Measurements from ENCODE around the gene ITGAE. TPM values are rescaled to one million over a fixed set of nuclear protein-coding genes. Genes with fewer than 3 reads are reported as not detected.

The ITGAE gene
- total and polyA plus RNA-seq, 10 of the 15 experiments (the other 5 are each of a cell fraction or from before 2014, with no cell fraction given): 13.1 to 161 (median 34.8) TPM

- ChIA-PET RAD21 (ENCODE audit: unreplicated experiment) (interaction anchor here (1.1 kb wide), 1 partner anchor 103 kb away, joined by 3 read pairs; no protein-coding TSS in a partner anchor), POLR2A (interaction anchor here (0.6 kb wide), 1 partner anchor 202 kb away, joined by 3 read pairs; no protein-coding TSS in a partner anchor), CTCF (interaction anchor here (0.9 to 1.6 kb wide), 2 partner anchors 70 to 83 kb away, joined by 3 to 5 read pairs; no protein-coding TSS in a partner anchor), SMC1A (ENCODE audit: uncharacterized antibody, unreplicated experiment) (interaction anchor here (0.6 to 1.7 kb wide), 3 partner anchors 25 to 73 kb away, joined by 3 to 4 read pairs (median 3); no protein-coding TSS in a partner anchor)
- DNase-seq (ENCODE audit: low read depth, low spot score): no peak
- Histone ChIP-seq H3K4me2 (ENCODE audit: control insufficient read depth, insufficient read depth) (no peak overlapping the region), H3K4me3 (no peak overlapping the region), H3K27ac (ENCODE audit: control insufficient read depth, insufficient read depth) (no peak overlapping the region), H2AFZ (ENCODE audit: control insufficient read depth, low read depth, low read length) (no peak overlapping the region), H3K4me1 (ENCODE audit: control insufficient read depth, insufficient read depth, low read length) (peaks cover 6% of the 10 kb centered on the region; the same call in 1 of the 2 replicates), H3K9ac (ENCODE audit: control insufficient read depth, insufficient read depth, low read length) (no peak overlapping the region), H3K9me3 (replicated peaks; ENCODE audit: control insufficient read depth, insufficient read depth, low read length) (no peaks in the 10 kb centered on the region), H4K20me1 (ENCODE audit: control insufficient read depth, insufficient read depth) (no peaks in the 10 kb centered on the region), H3K27me3 (replicated peaks in 1 of 2; ENCODE audit: control insufficient read depth in 2 of 2, insufficient read depth in 2 of 2, low read length in 1 of 2) (no peaks in the 10 kb centered on the region), H3K36me3 (ENCODE audit: control insufficient read depth in 2 of 2, insufficient read depth in 2 of 2, low read length in 1 of 2) (peaks cover 5 to 31% of the 10 kb centered on the region in 2 experiments), H3K79me2 (ENCODE audit: control insufficient read depth, insufficient read depth, low read length) (no peaks in the 10 kb centered on the region)
- no peak for TF ChIP-seq GATAD2B (conservative IDR thresholded peaks at IDR 0.05; ENCODE audit: low read depth)
- TF ChIP-seq YBX1 (IDR thresholded peaks at IDR 0.05): no peak
- no peak for TF ChIP-seq IKZF2 (IDR thresholded peaks at IDR 0.05)
- no peak for TF ChIP-seq PAX5 (IDR thresholded peaks at IDR 0.05; ENCODE audit: borderline replicate concordance, low read depth, low read length)
- TF ChIP-seq TCF3 (IDR thresholded peaks at IDR 0.05; ENCODE audit: borderline replicate concordance, insufficient read depth, low read depth, low read length): no peak
- TF ChIP-seq REST (IDR thresholded peaks at IDR 0.05; ENCODE audit: low read depth, low read length): no peak
- no peak for TF ChIP-seq ZSCAN29 (IDR thresholded peaks at IDR 0.05)
- no peak for TF ChIP-seq RUNX3 (IDR thresholded peaks at IDR 0.05; ENCODE audit: low read length)
- TF ChIP-seq POLR2AphosphoS2 (IDR thresholded peaks at IDR 0.05; ENCODE audit: low read depth, low read length): no peak
- no peak for TF ChIP-seq NR2F1 (conservative IDR thresholded peaks at IDR 0.05)
- ATAC-seq: no peak
- no peak for FAIRE-seq
- WGBS (ENCODE audit: insufficient coverage, insufficient replicate concordance, low lambda C conversion rate, missing lambda C conversion rate): 100% methylated on average over 9 of the region's 9 CpGs
- intact Hi-C loops (cut with micrococcal nuclease; ENCODE audit: unreplicated experiment): no loop called here
- no TSS peak for BruUV-seq (replicated peaks)
- in situ Hi-C loops (cut with MboI): loop anchor here (5.0 kb wide), 2 partner anchors 84 to 139 kb away; no protein-coding TSS in a partner anchor
These were observed 20.1 kb upstream of the ITGAE start for GRCh38 chr17:3821101-3821500.

Data from GM12878 (cell line).